ENCODE results near the gene ARMC6.
A peak's percentile ranks its signal among the peaks of the same experiment; 100 is the strongest.
"Not testable (repeated sequence)": the region's sequence is repeated elsewhere in the genome, so short reads cannot be mapped to it uniquely, and the experiment has no call there.

Gene ARMC6

DNA sequence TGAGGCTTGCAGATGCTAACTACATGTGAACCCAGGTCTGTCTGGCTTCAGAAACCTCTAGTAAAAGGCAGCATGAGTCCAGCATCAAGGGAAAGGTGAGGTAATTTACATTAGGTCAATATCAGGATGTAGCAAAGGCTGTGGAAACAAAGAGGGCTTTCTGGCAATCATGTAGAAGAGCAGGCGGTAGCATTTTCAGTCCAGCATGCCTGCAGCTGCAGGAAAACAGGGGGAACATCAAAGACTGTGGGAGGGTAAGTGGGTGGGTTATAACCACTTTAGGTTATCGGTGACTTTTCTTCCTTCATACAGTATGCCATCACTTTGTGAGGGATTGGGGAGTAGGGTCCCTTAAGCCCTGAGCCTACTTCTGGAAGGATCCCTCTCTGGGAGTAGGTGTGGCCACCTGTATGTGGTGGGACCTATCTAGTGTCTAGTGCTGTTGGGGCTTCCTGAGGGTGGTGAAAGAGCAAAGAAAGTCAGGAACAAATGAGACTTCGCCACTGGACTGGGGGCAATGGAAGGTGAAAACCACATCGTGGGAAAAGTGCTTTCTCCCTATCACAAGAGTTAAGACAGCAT is 10.9 kb upstream of the ARMC6 start:
- DNase-seq (ENCODE audit: low read depth in 2 of 2), result no peak

- not testable (repeated sequence) for DNase-seq (ENCODE audit: low read depth in 2 of 2)
Measured at GRCh38 chr19:19023376-19023775, 10.0 kb upstream of the ARMC6 start.

DNA sequence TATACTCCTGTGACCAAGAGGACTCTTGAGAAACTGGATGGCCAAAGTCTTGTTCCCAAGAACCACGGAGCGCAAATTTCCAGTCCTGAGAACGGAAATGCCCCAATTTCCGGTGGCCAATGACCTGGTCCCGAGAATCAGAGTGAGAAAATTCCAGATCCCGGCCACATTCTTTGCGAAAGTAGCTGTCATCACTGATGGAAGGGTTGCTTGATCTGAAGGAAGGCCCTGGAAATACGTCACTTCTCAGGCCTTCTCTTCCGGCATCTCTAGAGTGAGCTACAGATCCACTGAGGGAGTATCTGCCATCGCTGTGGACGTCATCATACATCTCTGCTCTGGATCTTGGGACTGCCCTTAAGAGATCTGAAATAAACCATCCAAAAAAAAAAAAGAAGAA is 7.5 kb upstream of the ARMC6 start:
- no peak for DNase-seq (ENCODE audit: low read depth in 2 of 2)

DNA sequence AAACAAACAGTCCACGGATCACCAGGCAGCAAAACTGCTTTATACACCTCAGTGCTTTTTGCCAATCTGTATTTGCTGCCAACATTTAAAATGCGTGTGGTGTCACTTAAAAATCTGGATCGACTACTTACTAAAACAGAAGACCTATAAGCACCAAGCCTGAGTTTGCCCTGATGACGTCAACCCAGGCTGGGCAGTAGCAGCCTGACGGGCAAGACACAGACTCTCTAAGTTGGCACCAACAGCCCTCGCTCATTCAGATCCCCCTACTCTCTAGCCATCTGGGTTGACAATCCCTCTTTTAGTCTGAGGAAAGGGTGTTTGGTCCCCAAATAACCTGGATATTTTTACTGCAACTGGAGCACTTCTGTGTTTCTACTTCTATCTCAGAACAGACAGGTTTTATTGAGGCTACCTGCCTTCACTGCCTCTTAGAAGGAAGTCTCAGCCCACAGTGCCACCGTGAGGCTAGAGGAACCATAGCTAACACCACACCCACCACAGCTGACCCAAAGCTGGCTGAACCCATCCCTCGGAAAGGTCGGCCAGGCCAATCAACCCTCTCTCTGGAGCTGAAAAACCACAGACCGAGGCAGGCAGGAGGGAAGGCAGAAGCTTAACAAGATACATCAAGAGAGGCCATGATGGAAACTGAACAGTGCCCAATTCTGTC is 7.0 kb upstream of the ARMC6 start:
- DNase-seq (ENCODE audit: low read depth in 2 of 2), result no peak

DNA sequence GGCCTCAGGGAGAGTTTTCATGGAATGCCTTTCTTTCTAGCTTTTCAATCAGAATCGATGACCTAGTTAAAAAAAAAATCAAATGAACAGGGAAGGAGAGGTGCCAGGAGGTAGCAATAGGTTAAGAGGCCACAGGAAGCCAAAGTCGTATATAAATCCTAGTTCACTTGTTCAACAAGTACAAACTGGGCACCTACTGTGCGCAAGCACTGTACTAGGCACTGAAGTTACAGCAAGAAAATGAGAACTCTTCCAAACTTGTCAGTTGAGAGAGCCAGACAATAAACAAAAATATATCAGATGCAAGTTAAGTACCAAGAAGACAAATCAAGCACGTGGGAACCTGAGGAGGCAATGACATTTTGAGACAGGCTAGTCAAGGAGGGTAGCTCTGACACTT is 6.2 kb upstream of the ARMC6 start:
- no peak for DNase-seq (ENCODE audit: low read depth in 2 of 2)

GRCh38 chr19:19028526-19028925 is 4.9 kb upstream of the ARMC6 start:
- DNase-seq (ENCODE audit: low read depth in 2 of 2), result no peak

DNA sequence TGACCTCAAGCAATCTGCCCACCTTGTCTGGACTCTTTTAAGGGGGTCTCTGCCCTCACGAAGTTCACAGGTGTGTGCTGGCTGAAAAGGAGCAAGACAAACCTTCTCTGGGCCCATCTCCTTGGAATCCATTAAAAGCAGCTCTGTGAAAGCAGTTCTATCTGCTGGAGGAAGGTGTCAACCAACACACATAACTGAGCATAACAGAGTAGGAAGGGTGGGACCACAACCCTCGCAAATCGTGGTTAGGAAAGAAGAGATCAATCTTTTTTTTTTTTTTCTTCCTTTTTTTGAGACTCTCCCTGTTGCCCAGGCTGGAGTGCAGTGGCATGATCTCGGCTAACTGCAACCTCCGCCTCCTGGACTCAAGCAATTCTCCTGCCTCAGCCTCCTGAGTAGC is 1.5 kb upstream of the ARMC6 start:
- DNase-seq (ENCODE audit: low read depth in 2 of 2), result no peak

DNA sequence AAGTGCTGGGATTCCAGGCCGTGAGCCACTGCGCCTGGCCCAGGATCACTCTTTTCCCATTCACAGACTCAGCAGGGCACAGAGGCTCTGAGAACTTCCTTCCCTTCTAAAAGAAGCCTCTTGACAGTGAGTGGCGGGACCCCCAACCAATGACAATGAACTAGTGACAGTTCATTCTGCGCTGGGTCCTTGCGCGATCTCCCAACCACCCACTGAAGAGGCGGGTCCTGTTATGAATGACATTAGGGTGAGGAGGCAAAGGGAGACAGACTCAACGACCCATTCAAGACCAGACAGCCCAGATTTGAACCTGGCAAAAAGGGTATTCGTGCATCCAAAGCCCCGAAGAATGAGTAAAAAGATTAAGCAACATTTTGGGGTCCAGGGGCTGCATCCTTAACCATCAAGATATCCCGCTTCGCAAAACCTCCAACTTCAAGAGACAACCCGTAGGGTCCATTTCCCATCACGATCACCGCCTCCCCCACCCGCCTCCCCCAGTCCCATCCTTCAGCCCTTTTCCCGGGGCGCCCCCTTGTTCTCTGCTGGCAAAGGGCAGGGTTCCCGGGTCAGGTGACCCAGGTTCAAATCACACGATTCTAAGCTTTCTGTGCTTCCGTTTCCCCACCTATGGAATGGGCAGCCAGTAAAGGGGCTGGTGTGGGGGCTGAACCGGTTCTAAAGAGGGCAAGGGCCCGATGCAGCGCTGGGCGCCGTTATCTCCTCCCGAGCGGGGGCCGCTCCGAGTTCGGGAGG is 805 bp upstream of the ARMC6 start:
- DNase-seq (ENCODE audit: low read depth in 2 of 2), result peak; percentile 76 to 80

DNA sequence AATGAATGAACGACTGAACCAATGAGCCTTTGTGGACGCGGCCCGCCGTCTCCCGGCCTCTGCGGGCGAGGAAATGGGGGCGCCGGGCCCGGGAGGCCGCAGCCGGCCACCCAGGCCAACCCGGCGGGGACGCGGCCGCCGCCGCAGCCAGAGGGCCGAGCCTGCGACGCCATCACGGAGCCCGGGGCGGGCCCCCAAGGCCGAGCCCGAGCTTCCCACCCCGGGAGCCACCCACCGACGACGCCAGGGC is 302 bp upstream of the ARMC6 start:
- no peak for DNase-seq (ENCODE audit: low read depth in 2 of 2)

- DNase-seq (ENCODE audit: low read depth in 2 of 2), result peak; percentile 55 to 63
Measured at GRCh38 chr19:19034204-19034624, 811 bp downstream of the ARMC6 start.

DNA sequence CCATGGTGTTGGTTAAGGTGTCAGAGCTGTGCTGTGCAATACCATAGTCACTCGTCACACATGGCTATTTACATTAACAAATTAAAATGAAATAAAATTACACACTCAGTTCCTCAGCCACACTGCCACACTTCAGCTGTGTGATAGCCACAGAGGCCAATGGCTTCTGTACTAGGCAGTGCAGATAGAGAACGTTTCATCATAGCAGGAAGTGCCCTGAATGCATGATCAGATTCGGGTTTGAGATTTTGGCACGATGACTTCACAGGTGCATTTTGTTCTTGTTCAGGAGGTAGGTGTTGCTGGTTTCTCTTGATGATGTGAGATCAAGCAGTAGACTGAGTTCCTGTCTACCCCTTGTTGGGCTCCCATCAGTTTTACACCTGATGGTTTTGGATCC is 6.5 kb downstream of the ARMC6 start:
- DNase-seq (ENCODE audit: low read depth in 2 of 2), result no peak

DNA sequence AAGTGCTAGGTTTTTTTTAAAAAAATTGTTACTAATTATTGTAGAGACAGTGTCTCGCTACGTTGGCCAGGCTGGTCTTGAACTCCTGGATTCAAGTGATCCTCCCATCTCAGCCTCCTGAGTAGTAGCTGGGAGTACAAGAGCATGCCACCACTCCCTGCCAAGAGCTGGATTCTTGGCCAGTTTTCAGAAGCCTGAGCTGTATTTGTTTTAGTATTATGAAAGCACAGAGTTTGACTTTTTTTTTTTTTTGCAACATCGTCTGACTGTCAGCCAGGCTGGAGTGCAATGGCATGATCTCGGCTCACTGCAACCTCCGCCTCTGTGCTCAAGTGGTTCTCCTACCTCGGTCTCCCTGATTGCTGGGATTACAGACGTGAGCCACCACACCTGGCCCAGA is 7.0 kb downstream of the ARMC6 start:
- no peak for DNase-seq (ENCODE audit: low read depth in 2 of 2)

DNA sequence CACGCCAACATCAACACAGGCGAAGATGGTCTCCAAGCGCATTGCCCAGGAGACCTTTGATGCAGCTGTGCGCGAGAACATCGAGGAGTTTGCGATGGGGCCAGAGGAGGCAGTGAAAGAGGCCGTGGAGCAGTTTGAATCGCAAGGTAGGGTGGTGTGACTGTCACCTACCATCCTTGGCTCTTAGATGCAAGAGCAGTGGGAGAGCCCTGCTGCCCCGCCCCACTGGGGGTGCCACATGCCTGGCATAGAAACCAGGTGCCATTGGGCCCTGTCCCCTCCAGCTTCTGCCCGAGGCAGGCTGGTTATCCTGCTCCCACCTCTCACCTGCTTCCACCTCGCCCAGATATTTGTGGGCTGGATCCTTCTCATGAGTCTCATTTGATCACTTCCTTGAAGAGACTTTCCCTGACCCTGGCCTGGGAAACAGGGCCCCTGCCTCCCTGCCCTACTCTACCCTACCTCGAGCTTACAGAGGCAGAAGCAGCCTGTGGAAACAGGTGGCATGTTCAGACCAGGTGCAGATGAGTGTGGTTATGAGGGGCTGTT is 9.4 kb downstream of the ARMC6 start:
- no peak for DNase-seq (ENCODE audit: low read depth in 2 of 2)

DNA sequence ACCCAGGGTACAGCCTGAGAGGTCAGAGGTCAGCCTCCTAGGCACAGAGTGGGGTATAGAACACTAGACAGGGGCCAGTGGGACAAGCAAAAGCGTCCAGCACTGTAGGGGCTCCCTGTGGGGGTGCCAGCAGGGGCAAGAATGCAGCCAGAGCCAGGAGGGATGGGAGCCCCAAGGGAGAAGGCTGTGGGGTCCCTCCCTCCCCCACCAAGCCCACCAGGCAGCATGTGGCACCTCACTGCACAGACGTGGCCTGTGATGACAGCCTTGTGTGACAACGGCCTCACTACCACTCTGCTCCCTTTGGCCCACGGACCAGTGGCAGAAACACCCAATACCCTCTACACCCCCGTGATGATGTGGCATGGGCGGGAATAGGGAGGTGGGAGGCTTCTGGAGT is 10.1 kb downstream of the ARMC6 start:
- no peak for DNase-seq (ENCODE audit: low read depth in 2 of 2)

DNA sequence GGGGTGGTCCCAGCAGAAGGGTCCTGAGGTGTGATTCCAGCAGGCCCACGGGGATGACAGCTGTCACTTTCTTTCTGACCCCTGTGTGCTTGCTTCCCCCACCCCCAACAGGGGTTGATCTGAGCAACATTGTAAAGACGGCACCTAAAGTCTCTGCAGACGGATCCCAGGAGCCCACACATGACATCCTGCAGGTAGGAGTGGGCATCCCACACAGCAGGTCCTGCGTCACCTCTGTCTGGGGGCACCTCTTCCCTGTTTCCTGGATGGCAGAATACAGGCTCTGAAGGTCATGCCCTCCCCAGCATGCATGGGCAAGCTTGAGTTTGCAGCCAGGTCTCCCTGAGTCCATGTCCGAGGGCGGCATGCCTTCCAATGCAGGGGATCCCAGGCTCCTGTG is 10.5 kb downstream of the ARMC6 start:
- no peak for DNase-seq (ENCODE audit: low read depth in 2 of 2)

GRCh38 chr19:19049406-19049805 is 16.0 kb downstream of the ARMC6 start:
- DNase-seq (ENCODE audit: low read depth in 2 of 2), result no peak

- no peak for DNase-seq (ENCODE audit: low read depth in 2 of 2)
Measured at GRCh38 chr19:19050104-19050503, 16.7 kb downstream of the ARMC6 start.

DNA sequence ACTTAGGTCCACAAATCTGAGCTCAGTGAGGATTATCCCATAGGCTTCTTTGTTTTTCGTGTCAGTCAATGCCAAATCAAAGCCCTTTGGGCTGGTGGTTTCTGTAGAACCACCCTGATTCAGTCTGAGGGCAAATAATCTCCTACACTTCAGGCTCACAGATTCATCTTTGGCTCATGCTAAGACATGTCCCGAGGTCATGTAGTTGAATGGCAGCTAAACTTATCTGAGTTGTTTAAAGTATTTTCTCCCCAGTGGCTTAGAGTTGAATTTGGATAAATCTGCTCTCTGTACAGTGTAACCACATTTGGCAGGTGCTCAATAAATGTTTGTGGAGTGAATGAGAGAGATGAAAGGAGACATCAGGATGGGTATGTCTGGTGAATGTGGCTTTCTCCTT is 17.3 kb downstream of the ARMC6 start:
- no peak for DNase-seq (ENCODE audit: low read depth in 2 of 2)

DNA sequence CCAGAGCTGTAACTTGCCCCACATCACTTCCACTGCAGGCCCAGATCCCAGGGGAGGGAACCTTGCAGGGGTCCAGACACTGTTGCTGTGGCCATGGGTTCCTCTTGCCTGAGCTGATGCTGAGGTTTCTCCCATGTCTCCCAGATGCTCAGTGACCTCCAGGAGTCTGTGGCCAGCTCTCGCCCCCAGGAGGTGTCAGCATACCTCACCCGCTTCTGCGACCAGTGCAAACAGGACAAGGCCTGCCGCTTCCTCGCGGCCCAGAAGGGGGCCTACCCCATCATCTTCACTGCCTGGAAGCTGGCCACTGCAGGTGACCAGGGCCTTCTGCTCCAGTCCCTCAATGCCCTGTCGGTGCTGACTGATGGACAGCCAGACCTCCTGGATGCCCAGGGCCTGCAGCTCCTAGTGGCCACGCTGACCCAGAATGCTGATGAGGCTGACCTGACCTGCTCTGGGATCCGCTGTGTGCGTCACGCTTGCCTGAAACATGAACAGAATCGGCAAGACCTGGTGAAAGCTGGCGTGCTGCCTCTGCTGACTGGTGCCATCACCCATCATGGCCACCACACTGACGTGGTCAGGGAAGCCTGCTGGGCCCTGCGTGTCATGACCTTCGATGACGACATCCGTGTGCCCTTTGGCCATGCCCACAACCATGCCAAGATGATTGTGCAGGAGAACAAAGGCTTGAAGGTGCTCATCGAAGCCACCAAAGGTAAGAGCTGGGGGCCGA is 18.2 kb downstream of the ARMC6 start:
- no peak for DNase-seq (ENCODE audit: low read depth in 2 of 2)

DNA sequence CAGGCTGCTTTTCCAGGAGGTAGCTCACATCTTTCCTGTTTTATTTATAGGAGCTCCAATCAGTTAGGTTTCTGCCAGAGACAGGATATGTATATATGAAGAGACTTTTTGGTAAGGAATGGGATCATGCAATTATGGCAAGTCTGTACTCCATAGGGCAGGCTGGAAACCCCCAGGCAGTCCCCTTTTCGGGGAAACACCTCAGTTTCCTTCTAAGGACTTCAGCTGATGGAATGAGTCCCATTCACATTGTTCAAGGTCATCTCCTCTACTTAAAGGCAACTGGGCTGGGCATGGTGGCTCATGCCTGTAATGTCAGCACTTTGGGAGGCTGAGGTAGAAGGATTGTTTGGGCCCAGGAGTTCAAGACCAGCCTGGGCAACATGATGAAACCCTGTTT is 19.5 kb downstream of the ARMC6 start:
- DNase-seq (ENCODE audit: low read depth in 2 of 2), result no peak

- peak in 1 of 2 donors; percentile 38 for DNase-seq (ENCODE audit: low read depth in 2 of 2)
Measured at GRCh38 chr19:19053508-19054314, 20.3 kb downstream of the ARMC6 start.

Measured in activated CD4-positive, alpha-beta T cell treated with anti-CD3 and anti-CD28 coated beads for 24 hours (primary cell).